HepG2 (cell line): ENCODE results near the gene CKS1B. TPM values are rescaled to one million over a fixed set of nuclear protein-coding genes. Genes with fewer than 3 reads are reported as not detected.

Experiments
- ATF7-NPFF ChIP-seq: sonication (generic); formaldehyde crosslinking; IDR thresholded peaks from 2 replicates; pipeline ENCODE4 v1.8.1; 2023; ENCODE audit warnings: mild to moderate bottlenecking, low read depth, missing genetic modification reagents, moderate library complexity
- FOXA3 ChIP-seq: IDR thresholded peaks from 2 replicates; pipeline ENCODE4 v1.6.1; 2016; ENCODE audit warnings: missing genetic modification reagents, missing compliant biosample characterization
- RERE ChIP-seq: IDR thresholded peaks from 2 replicates; pipeline ENCODE4 v1.6.1; 2016; ENCODE audit warnings: low read depth, missing genetic modification reagents, missing compliant biosample characterization
- polyA plus RNA-seq, 8 experiments: library from polyadenylated mRNA; depleted of rRNA in 3 of 8; stranded (reverse) in 7 of 8; unstranded in 1 of 8; fragments of >200 nt; fragmentation: Illumina TruSeq in 4 of 8; extraction: Trizol in 4 of 8; gene quantifications; 2 replicates each; pipeline versions ENCODE4 v1.2.1 to v1.2.3, GENCODE V29; 2011 to 2016; ENCODE audit warnings: low read depth in 4 of 8, missing spikeins in 1 of 8, mixed read lengths in 1 of 8; ENCODE audit not compliant: insufficient read depth in 1 of 8
- total RNA-seq, 5 experiments: library from RNA; depleted of rRNA; stranded (reverse); fragments of >200 nt; fragmentation: Illumina TruSeq; extraction: Trizol; gene quantifications; 2 replicates each; pipeline ENCODE4 v1.2.3, GENCODE V29; 2016; ENCODE audit warnings: low read depth in 1 of 5
- TF ChIP-seq, protein P1 (sequence below): sonication (generic); formaldehyde crosslinking; IDR thresholded peaks from 2 replicates; pipeline ENCODE4 v1.5.1; 2020; ENCODE audit warnings: mild to moderate bottlenecking, missing genetic modification reagents, borderline replicate concordance
- TF ChIP-seq, protein P2 (sequence below): IDR thresholded peaks from 2 replicates; pipeline ENCODE4 v1.6.1; 2018; ENCODE audit warnings: missing genetic modification reagents, mild to moderate bottlenecking, missing compliant biosample characterization

Gene CKS1B
- total and polyA plus RNA-seq, 2 of the 13 experiments (the other 11 are each of a cell fraction or from before 2014, with no cell fraction given), result 217 to 222 TPM

- no peak for TF ChIP-seq RERE
- TF ChIP-seq, protein P1, sequence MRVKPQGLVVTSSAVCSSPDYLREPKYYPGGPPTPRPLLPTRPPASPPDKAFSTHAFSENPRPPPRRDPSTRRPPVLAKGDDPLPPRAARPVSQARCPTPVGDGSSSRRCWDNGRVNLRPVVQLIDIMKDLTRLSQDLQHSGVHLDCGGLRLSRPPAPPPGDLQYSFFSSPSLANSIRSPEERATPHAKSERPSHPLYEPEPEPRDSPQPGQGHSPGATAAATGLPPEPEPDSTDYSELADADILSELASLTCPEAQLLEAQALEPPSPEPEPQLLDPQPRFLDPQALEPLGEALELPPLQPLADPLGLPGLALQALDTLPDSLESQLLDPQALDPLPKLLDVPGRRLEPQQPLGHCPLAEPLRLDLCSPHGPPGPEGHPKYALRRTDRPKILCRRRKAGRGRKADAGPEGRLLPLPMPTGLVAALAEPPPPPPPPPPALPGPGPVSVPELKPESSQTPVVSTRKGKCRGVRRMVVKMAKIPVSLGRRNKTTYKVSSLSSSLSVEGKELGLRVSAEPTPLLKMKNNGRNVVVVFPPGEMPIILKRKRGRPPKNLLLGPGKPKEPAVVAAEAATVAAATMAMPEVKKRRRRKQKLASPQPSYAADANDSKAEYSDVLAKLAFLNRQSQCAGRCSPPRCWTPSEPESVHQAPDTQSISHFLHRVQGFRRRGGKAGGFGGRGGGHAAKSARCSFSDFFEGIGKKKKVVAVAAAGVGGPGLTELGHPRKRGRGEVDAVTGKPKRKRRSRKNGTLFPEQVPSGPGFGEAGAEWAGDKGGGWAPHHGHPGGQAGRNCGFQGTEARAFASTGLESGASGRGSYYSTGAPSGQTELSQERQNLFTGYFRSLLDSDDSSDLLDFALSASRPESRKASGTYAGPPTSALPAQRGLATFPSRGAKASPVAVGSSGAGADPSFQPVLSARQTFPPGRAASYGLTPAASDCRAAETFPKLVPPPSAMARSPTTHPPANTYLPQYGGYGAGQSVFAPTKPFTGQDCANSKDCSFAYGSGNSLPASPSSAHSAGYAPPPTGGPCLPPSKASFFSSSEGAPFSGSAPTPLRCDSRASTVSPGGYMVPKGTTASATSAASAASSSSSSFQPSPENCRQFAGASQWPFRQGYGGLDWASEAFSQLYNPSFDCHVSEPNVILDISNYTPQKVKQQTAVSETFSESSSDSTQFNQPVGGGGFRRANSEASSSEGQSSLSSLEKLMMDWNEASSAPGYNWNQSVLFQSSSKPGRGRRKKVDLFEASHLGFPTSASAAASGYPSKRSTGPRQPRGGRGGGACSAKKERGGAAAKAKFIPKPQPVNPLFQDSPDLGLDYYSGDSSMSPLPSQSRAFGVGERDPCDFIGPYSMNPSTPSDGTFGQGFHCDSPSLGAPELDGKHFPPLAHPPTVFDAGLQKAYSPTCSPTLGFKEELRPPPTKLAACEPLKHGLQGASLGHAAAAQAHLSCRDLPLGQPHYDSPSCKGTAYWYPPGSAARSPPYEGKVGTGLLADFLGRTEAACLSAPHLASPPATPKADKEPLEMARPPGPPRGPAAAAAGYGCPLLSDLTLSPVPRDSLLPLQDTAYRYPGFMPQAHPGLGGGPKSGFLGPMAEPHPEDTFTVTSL (CRISPR knock-in tag), result peak; percentile 66; the same call in 1 of the 2 replicates
- TF ChIP-seq, protein P2, sequence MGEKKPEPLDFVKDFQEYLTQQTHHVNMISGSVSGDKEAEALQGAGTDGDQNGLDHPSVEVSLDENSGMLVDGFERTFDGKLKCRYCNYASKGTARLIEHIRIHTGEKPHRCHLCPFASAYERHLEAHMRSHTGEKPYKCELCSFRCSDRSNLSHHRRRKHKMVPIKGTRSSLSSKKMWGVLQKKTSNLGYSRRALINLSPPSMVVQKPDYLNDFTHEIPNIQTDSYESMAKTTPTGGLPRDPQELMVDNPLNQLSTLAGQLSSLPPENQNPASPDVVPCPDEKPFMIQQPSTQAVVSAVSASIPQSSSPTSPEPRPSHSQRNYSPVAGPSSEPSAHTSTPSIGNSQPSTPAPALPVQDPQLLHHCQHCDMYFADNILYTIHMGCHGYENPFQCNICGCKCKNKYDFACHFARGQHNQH (CRISPR knock-in tag), result peak; percentile 44; the same call in 1 of the 2 replicates
- TF ChIP-seq ATF7-NPFF (CRISPR knock-in tag), result no peak
- 0 out of 2 replicates have a peak, but pooled peaks have one; percentile 13 for TF ChIP-seq FOXA3 (CRISPR knock-in tag)
Observed at GRCh38 chr1:154931940-154932487, 42.5 kb upstream of the CKS1B start (continued).
